ENCODE results near the gene DNER.

The DNER gene

GRCh38 chr2:229713371-229714079, 830 bp downstream of the DNER start:
- no peak for TF ChIP-seq MAX (IDR thresholded peaks at IDR 0.05; ENCODE audit: low read depth, low read length)
- TF ChIP-seq POLR2A (IDR thresholded peaks at IDR 0.05; ENCODE audit: extremely low read depth, insufficient read length), result no peak
- TF ChIP-seq CTCF (IDR thresholded peaks at IDR 0.05; ENCODE audit: low read depth, low read length), result no peak
- no peak for TF ChIP-seq MYC (IDR thresholded peaks at IDR 0.05; ENCODE audit: low read depth, low read length)
- no peak overlapping the region for H3K4me3 ChIP-seq (ENCODE audit: low read depth, low read length)
- DNase-seq (ENCODE audit: low read depth), result no peak

DNA sequence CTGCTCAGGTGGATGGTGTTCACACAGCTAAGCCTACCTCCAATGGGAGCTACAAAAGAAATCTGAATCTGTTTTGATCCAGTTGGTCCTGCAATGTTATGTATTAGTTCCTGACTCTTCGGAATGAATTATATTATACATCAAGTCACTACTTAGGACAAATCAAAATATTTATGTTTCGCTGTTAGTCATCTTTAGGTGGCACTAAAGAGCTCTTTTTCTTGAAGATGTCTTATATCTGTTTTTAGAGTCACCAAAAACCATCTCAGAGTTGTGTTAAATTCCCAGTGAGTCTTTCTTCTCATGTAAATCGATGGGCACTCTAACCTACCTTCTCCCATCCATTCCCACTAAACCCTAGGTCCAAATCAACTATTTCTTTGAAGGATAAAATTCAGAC, 2.2 kb downstream of the DNER start:
- no peak overlapping the region for H3K4me3 ChIP-seq (ENCODE audit: low read depth, low read length)
- no peak for TF ChIP-seq MYC (IDR thresholded peaks at IDR 0.05; ENCODE audit: low read depth, low read length)
- TF ChIP-seq CTCF (IDR thresholded peaks at IDR 0.05; ENCODE audit: low read depth, low read length), result no peak
- no peak for TF ChIP-seq POLR2A (IDR thresholded peaks at IDR 0.05; ENCODE audit: extremely low read depth, insufficient read length)
- no peak for TF ChIP-seq MAX (IDR thresholded peaks at IDR 0.05; ENCODE audit: low read depth, low read length)
- no peak for DNase-seq (ENCODE audit: low read depth)

DNA sequence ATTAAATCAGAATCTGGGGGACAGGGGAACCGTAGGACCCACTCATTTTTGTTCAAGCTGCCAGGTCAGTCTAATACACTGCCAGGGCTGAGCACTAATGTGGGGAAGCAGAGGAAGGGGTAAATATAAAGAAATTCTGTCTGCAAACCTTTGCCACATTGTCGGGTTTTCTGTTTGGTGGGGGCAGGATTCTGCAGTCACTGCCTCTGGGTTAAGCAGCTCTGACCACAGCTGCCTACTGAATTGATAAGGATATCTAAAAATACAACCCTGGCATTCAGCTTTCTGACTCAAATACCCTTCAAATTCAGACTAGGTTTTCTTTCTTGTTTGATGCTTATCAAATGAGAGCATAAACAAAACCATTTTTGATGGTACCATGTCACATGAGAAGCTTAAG, 6.0 kb downstream of the DNER start:
- TF ChIP-seq POLR2A (IDR thresholded peaks at IDR 0.05; ENCODE audit: extremely low read depth, insufficient read length) (no peak), MAX (IDR thresholded peaks at IDR 0.05; ENCODE audit: low read depth, low read length) (no peak), CTCF (IDR thresholded peaks at IDR 0.05; ENCODE audit: low read depth, low read length) (no peak), MYC (IDR thresholded peaks at IDR 0.05; ENCODE audit: low read depth, low read length) (no peak)
- no peak overlapping the region for H3K4me3 ChIP-seq (ENCODE audit: low read depth, low read length)
- no peak for DNase-seq (ENCODE audit: low read depth)

GRCh38 chr2:229703909-229704630, 10.3 kb downstream of the DNER start:
- no peak overlapping the region for H3K4me3 ChIP-seq (ENCODE audit: low read depth, low read length)
- no peak for TF ChIP-seq MAX (IDR thresholded peaks at IDR 0.05; ENCODE audit: low read depth, low read length)
- TF ChIP-seq POLR2A (IDR thresholded peaks at IDR 0.05; ENCODE audit: extremely low read depth, insufficient read length), result no peak
- no peak for TF ChIP-seq MYC (IDR thresholded peaks at IDR 0.05; ENCODE audit: low read depth, low read length)
- TF ChIP-seq CTCF (IDR thresholded peaks at IDR 0.05; ENCODE audit: low read depth, low read length), result no peak
- DNase-seq (ENCODE audit: low read depth), result no peak

DNA sequence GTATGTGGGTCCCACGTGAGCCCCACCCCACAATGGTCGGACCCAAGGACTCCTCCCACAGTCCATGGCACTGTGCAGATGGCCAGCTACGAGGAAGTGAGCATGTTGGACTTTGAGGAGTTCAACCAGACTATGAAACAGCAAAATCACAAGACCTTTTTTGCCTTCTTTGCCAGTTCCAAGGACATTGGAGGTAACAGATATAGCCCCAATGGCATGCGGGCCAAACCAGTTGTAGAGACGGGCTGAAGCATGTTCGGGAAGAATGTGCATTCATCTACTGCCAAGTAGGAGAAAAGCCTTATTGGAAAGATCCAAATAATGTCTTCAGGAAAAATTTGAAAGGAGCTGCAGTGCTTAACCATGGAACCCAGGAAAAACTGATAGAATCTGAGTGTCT, 12.6 kb downstream of the DNER start:
- DNase-seq (ENCODE audit: low read depth), result no peak
- TF ChIP-seq MYC (IDR thresholded peaks at IDR 0.05; ENCODE audit: low read depth, low read length), result no peak
- no peak for TF ChIP-seq POLR2A (IDR thresholded peaks at IDR 0.05; ENCODE audit: extremely low read depth, insufficient read length)
- no peak for TF ChIP-seq CTCF (IDR thresholded peaks at IDR 0.05; ENCODE audit: low read depth, low read length)
- no peak for TF ChIP-seq MAX (IDR thresholded peaks at IDR 0.05; ENCODE audit: low read depth, low read length)
- no peak overlapping the region for H3K4me3 ChIP-seq (ENCODE audit: low read depth, low read length)

Data from NB4 (cell line).